Heart right ventricle (tissue), 16 donors: ENCODE measurements around the gene RUVBL2. TPM values are rescaled to one million over a fixed set of nuclear protein-coding genes. Genes with fewer than 3 reads are reported as not detected.
A peak's percentile ranks its signal among the peaks of the same experiment; 100 is the strongest.

ENCODE experiments used
- ATAC-seq, 8 donors: fragments of 200-7000 bp; cut with Tn5 transposase; one replicate each; pipeline ENCODE4 v1.9.1; 2020; ENCODE audit warnings: mild to moderate bottlenecking in 8 of 8, moderate library complexity in 8 of 8, moderate number of reproducible peaks in 1 of 8
- DNase-seq, 2 donors: peaks; one replicate each; pipeline ENCODE4 v3.0.0-alpha.2; 2020
- H3K27ac ChIP-seq, 10 donors: fragments of 200-600 bp; sonication (generic) in 2 of 10; one replicate each; pipeline versions ENCODE4 v1.5.0 to v1.8.0; 2020 to 2022; ENCODE audit warnings: mild to moderate bottlenecking in 3 of 10
- H3K27me3 ChIP-seq, 7 donors: fragments of 200-600 bp; one replicate each; pipeline ENCODE4 v1.8.0; 2021 to 2022; ENCODE audit warnings: mild to moderate bottlenecking in 2 of 7
- H3K36me3 ChIP-seq, 9 donors: fragments of 200-600 bp; sonication (generic) in 1 of 9; one replicate each; pipeline versions ENCODE4 v1.5.0 to v1.8.0; 2020 to 2022; ENCODE audit warnings: mild to moderate bottlenecking in 2 of 9
- H3K4me1 ChIP-seq, 9 donors: fragments of 200-600 bp; sonication (generic) in 1 of 9; one replicate each; pipeline versions ENCODE4 v1.5.0 to v1.8.0; 2020 to 2022; ENCODE audit warnings: mild to moderate bottlenecking in 4 of 9
- H3K4me3 ChIP-seq, 10 donors: fragments of 200-600 bp; sonication (generic) in 2 of 10; one replicate each; pipeline versions ENCODE4 v1.5.0 to v1.8.0; 2020 to 2022; ENCODE audit warnings: mild to moderate bottlenecking in 7 of 10, moderate library complexity in 2 of 10
- H3K9me3 ChIP-seq, 11 donors: fragments of 200-600 bp in 10 of 11; sonication (generic) in 2 of 11; one replicate each; pipeline versions ENCODE4 v1.5.0 to v1.8.0; 2013 to 2022; ENCODE audit warnings: mild to moderate bottlenecking in 2 of 11, control low read depth in 1 of 11, moderate library complexity in 1 of 11
- CTCF ChIP-seq, 9 donors: fragments of 200-600 bp; sonication (generic) in 2 of 9; IDR thresholded peaks; one replicate each; pipeline versions ENCODE4 v1.5.0 to v1.8.0; 2021 to 2022; ENCODE audit warnings: antibody characterized with exemption in 9 of 9, mild to moderate bottlenecking in 5 of 9, moderate library complexity in 1 of 9
- WGBS, 2 donors: extraction: QIAGEN DNeasy Blood & Tissue Kit; methylation state at CpG; one replicate each; pipeline ENCODE4 v1.1.7; 2013; ENCODE audit warnings: inconsistent platforms in 1 of 2; 5-methylcytosine and 5-hydroxymethylcytosine counted together
- intact Hi-C, 10 donors: fragments of 100-400 bp; cut with DNase I; formaldehyde crosslinking; loops; one replicate each; pipeline versions ENCODE4 v1.11.1 to v1.14.2; 2022
- polyA plus RNA-seq, 2 donors: library from polyadenylated mRNA; stranded (reverse); fragments of 200-250 nt; gene quantifications; one replicate each; pipeline ENCODE4 v1.2.3, GENCODE V29; 2013
- total RNA-seq, 10 donors: library from RNA; stranded (reverse); fragmentation: NEBNext Ultra II Directional in 3 of 10; extraction: Animal tissue kit (Norgen Biotek cat#: 25700) in 3 of 10; gene quantifications; one replicate each; pipeline versions ENCODE4 v1.2.1 to v1.2.4, GENCODE V29; 2021 to 2023
- donor health status: Arrhythmogenic right ventricular cardiomyopathy.
- donor health status: ischemic (EF 13 %, LVEDD 7.1; RV severe dilation, severe dysfunction).
- donor health status: healthy with polysubstance abuse.
- donor health status: DM: no; HTN: yes; CAD: no.
- donor health status: DM: no; HTN: no; CAD: no.
- donor health status: ischemic (EF 25% LVEDD 6.9; RV normal size, moderate dysfunction).
- donor health status: ischemic (EF 25% LVEDD 5.7; RV mildly dilated, moderate dysfunction).
- donor health status: healthy.
- donor health status: DM: yes; HTN: yes; CAD: no.
- donor health status: Ischemic cardiomyopathy.
- donor health status: ischemic (EF 35%, LVEDD 5.7; RV mildly dilated, moderate dysfunction).
- donor health status: nonischemic (EF 11% LVEDD 7.7; RV severe dilation, severe dysfunction).
- donor health status: DM: yes; HTN: yes; CAD: no.
- donor health status: PGD.
- donor health status: ischemic (EF 29% LVEDD 5.4; RV normal size, mild dysfunction).
- donor health status: nonischemic (EF 23%, LVEDD 6.1; RV moderate dilation, normal function).

RUVBL2 gene
- total and polyA plus RNA-seq, 12 donors, result 40.1 to 108 (median 49.8) TPM

GRCh38 chr19:48964205-48965039 lies 29.3 kb upstream of the RUVBL2 start:
- H3K27me3 ChIP-seq, result no peaks in the 10 kb centered on the region
- 25 to 29% methylated on average over 19 of the region's 19 CpGs for WGBS, 2 donors
- H3K9me3 ChIP-seq, result no peaks in the 10 kb centered on the region
- peaks cover 15 to 63% (median 53%) of the 10 kb centered on the region in 9 donors for H3K4me1 ChIP-seq
- peak in 1 of 8 donors; percentile 1 for ATAC-seq
- no peak for TF ChIP-seq CTCF (IDR thresholded peaks at IDR 0.05)
- H3K27ac ChIP-seq, result peak overlapping the region; percentile 72 to 96 (median 89)
- peaks cover 0 to 38% (median 20%) of the 10 kb centered on the region in 9 donors for H3K36me3 ChIP-seq
- intact Hi-C loops, result loop anchor here in 8 of 10 donors (1.0 to 10.0 kb wide), 10 partner anchors 64 to 330 kb away; partner anchors contain the start of genes PPP1R15A (in 5 of the 8), CA11 (in 2 of the 8), DBP (in 2 of the 8) and NUCB1 (in 1 of the 8)
- DNase-seq, result no peak
- peak overlapping the region in 9 of 10 donors; percentile 68 to 100 (median 89) for H3K4me3 ChIP-seq

- peak; percentile 84 to 94 (median 91) for ATAC-seq
- no peaks in the 10 kb centered on the region for H3K27me3 ChIP-seq
- DNase-seq, result peak; percentile 98
- H3K36me3 ChIP-seq, result peaks cover 0 to 47% (median 28%) of the 10 kb centered on the region in 9 donors
- TF ChIP-seq CTCF (IDR thresholded peaks at IDR 0.05), result no peak
- WGBS, 2 donors, result 0 to 3% methylated on average over 51 to 52 of the region's 52 CpGs
- H3K27ac ChIP-seq, result peak within 1 kb of the TSS; percentile 84 to 96 (median 89)
- H3K4me1 ChIP-seq, result peaks cover 15 to 62% (median 55%) of the 10 kb centered on the region in 9 donors
- intact Hi-C loops, result loop anchor here in 8 of 10 donors (1.0 to 10.0 kb wide), 10 partner anchors 65 to 330 kb away; partner anchors contain the start of genes PPP1R15A (in 5 of the 8), CA11 (in 2 of the 8), DBP (in 2 of the 8) and NUCB1 (in 1 of the 8)
- no peaks in the 10 kb centered on the region for H3K9me3 ChIP-seq
- H3K4me3 ChIP-seq, result peak within 1 kb of the TSS; percentile 65 to 100 (median 88)
Observed at GRCh38 chr19:48965040-48965805, 28.5 kb upstream of the RUVBL2 start, which contains the start of gene FTL. Gene FTL (plus strand): TSS chr19:48965309. CDS start chr19:48965508, 199 bp downstream.

GRCh38 chr19:48965806-48966540 lies 27.7 kb upstream of the RUVBL2 start:
- Histone ChIP-seq H3K4me3 (peak overlapping the region; percentile 65 to 100 (median 88)), H3K4me1 (peaks cover 15 to 69% (median 61%) of the 10 kb centered on the region in 9 donors), H3K27ac (peak overlapping the region; percentile 84 to 96 (median 89)), H3K36me3 (peaks cover 0 to 54% (median 33%) of the 10 kb centered on the region in 9 donors), H3K27me3 (no peaks in the 10 kb centered on the region), H3K9me3 (no peaks in the 10 kb centered on the region)
- no peak for TF ChIP-seq CTCF (IDR thresholded peaks at IDR 0.05)
- peak; percentile 86 to 90 for DNase-seq
- 13 to 15% methylated on average over 36 of the region's 36 CpGs for WGBS, 2 donors
- intact Hi-C loops, result loop anchor here in 8 of 10 donors (1.0 to 10.0 kb wide), 10 partner anchors 66 to 331 kb away; partner anchors contain the start of genes PPP1R15A (in 5 of the 8), CA11 (in 2 of the 8), DBP (in 2 of the 8) and NUCB1 (in 1 of the 8)
- peak; percentile 48 to 78 (median 69) for ATAC-seq
